Fibroblast of mammary gland (primary cell): ENCODE results near the gene CES3.

Experiments
- DNase-seq: peaks from one replicate; pipeline ENCODE4 v3.0.0-alpha.2; 2010; ENCODE audit warnings: low read depth
- H3K4me3 ChIP-seq: 2 replicates; pipeline ENCODE4 v1.5.1; 2011; ENCODE audit warnings: low read depth, mild to moderate bottlenecking, low read length, moderate library complexity; ENCODE audit not compliant: control insufficient read depth
- CTCF ChIP-seq: conservative IDR thresholded peaks from 2 replicates; pipeline ENCODE4 v1.5.1; 2011; ENCODE audit warnings: low read depth, low read length, inconsistent platforms; ENCODE audit not compliant: control insufficient read depth, insufficient read depth

Gene CES3

GRCh38 chr16:67022531-67023214 is 61.6 kb downstream of the CES3 start:
- no peak for DNase-seq
- no peak for TF ChIP-seq CTCF
- no peak overlapping the region for H3K4me3 ChIP-seq

- DNase-seq: no peak
- H3K4me3 ChIP-seq: no peak overlapping the region
- no peak for TF ChIP-seq CTCF
These were observed 62.6 kb downstream of the CES3 start for GRCh38 chr16:67023689-67024088.
